HG03196 (cell line): ENCODE results near the gene TMEM59L.
A peak's percentile ranks its signal among the peaks of the same experiment; 100 is the strongest.

Source experiments
- ATAC-seq: cut with Tn5 transposase; IDR thresholded peaks from one replicate; pipeline ENCODE4 v1.9.1; 2021; ENCODE audit not compliant: unreplicated experiment

TMEM59L gene

DNA sequence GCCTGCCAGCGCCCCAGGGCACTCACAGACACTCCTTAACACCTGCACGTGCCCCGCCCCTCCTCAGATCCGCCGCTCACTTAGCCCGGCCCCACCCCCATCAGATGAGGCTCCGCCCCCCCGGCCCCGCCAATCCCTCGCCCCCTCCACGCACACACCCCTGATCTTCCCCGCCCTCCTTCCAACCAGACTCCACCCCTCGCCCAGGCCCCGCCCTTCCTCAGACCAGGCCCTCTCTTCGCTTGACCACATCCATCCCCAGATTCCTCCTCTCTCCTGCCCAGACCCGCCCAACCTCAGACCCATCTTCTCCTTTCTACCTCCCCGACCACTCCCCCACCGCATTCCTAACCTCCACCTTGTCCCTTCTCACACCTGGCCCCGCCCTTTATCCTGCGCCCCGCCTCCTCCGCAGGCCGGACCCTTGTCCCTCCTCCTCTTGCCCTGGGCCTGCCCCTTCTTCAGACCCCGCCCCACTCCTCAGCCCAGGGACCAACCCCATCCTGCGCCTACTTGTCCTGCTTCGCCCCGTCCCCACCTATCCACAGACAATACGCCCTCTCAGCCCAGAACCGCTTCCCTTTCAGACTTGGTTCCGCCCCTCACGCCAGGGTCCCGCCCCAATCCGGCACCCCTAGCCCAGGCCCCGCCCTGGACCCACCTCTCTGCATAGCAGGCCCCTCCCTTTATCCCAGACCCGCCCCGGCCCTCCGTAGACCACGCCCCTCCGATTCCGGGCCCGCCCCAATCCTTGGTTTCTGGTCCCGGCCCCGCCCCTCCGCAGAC is 23.7 kb downstream of the TMEM59L start:
- peak; percentile 81 for ATAC-seq

DNA sequence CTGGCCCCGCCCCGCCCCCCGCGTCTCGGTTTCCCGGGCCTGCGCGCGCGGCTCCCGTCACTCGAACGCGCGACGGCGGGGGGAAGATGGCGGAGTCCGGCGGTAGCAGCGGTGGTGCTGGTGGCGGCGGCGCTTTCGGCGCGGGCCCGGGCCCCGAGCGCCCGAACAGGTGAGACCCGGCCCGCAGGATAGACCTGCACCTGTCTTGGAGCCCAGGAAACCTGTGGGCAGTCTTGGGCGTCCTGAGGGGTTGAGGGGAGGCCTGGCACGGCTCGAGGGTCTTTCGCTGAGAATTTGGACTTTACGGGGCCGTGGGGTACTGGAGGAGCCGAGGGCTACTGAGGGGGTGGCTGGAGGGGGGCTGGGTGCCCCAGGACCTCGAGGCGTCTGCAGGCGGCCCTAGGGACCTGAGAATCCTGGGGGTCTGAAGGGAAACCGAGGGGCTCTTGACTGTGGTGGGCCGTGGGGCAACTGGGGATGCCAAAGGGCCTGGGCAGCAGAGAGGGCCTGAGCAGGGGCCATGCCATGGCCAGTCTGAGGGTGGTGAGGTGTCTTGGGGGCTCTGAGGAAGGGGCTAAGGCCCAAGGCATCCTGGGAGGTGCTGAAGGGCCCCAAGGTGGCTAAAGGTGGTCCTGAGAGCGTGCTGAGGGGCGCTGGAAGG is 24.4 kb downstream of the TMEM59L start, which contains the start of gene KLHL26:
TSS of gene KLHL26 (plus strand) at position 60 of the 661 bp plus-strand sequence. CDS start at position 87, 27 bp downstream.
- ATAC-seq, result no peak

GRCh38 chr19:18637673-18638630 is 25.3 kb downstream of the TMEM59L start:
- no peak for ATAC-seq

GRCh38 chr19:18639706-18640243 is 27.1 kb downstream of the TMEM59L start:
- ATAC-seq, result no peak

- no peak for ATAC-seq
Measured at GRCh38 chr19:18644196-18645034, 31.7 kb downstream of the TMEM59L start.

GRCh38 chr19:18645035-18645511 is 32.4 kb downstream of the TMEM59L start:
- ATAC-seq, result no peak

GRCh38 chr19:18646535-18647370 is 34.1 kb downstream of the TMEM59L start:
- no peak for ATAC-seq

- ATAC-seq, result no peak
Measured at GRCh38 chr19:18647371-18647767, 34.7 kb downstream of the TMEM59L start.

- no peak for ATAC-seq
Measured at GRCh38 chr19:18647807-18648206, 35.1 kb downstream of the TMEM59L start.

GRCh38 chr19:18648973-18649315 is 36.3 kb downstream of the TMEM59L start:
- ATAC-seq, result no peak

GRCh38 chr19:18649371-18650020 is 36.8 kb downstream of the TMEM59L start:
- ATAC-seq, result no peak

DNA sequence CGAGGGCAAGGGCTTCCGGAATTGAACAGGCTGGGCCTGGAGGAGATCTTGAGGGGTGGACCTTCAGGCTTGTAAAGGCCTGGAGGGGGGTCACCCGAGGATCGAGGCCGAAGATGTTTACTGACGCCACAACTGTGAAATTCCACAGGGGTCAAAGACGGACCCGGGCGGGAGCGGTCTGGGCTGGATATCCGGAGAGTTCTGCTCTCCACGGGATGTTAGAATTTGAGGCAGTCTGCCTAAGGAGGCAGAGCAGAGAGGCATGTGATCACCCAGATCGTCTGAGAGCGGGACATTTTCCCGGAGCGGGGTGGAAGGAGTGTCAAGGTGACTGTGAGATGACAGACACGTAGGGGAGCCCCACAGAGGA is 37.3 kb downstream of the TMEM59L start:
- ATAC-seq, result no peak

DNA sequence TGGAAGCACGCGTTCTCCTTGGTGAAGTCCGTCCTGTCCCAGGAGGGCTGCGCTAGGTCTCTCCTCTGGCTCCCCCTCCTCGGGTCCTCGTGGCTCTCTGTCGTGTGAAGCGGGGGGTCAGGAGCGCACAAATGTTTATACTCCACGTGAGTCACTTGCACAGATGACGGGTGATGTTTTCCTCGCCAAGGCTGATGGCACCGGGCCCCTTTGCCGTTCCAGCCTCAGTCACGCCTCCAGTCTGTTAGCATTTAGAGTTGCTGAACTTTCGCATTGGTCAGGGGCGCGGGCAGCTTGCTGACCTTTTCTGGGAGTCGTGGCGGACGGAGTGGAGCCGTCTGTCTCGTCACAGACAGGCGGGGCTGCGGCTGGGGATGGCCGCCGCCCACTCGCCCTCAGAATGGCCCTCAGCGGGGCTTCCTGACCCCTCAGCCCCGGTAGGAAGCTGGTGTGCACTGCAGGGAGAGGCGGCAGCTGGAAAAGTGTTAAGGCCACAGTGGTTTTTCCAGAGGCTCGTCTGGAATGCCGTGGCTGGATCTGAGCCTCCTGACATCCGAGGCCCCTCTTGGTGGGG is 37.9 kb downstream of the TMEM59L start:
- ATAC-seq, result no peak

GRCh38 chr19:18651300-18651699 is 38.6 kb downstream of the TMEM59L start:
- ATAC-seq, result no peak

DNA sequence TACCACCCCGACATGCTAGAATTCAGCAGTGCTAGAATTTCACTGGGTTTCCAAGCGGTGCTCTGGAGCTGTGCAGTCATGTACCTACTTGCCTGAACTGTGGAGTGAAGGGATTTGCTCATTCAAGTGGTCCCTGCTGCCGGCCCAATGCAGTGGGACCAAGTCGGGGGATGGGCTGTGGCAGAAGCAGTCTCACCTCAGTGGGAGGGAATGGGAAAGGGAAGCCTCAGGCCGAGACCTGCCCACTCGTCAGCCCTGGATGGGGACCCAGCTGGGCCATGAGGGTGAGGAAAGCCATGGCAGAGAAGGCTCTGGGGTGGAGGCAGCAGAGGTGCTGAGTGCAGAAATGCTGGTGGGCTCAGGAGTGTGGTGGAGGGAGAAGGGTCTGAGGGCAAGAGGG is 39.1 kb downstream of the TMEM59L start:
- no peak for ATAC-seq

- no peak for ATAC-seq
Measured at GRCh38 chr19:18653853-18654252, 41.2 kb downstream of the TMEM59L start.

DNA sequence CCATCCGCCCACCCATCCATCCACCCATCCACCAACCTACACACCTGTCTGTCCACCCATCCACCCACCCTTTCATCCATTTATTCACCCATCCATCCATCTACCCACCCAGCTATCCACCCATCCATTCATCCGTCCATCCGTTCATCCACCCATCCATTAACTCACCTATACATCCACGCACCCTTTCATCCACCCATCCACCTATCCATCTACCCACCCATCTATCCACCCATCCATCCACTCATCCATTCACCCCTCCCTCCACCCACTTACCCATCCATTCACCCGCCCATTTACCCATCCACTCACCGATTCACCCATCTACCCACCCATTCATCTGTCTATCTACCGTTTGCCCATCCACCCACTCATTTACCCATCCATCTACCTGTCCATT is 41.8 kb downstream of the TMEM59L start:
- ATAC-seq, result no peak

DNA sequence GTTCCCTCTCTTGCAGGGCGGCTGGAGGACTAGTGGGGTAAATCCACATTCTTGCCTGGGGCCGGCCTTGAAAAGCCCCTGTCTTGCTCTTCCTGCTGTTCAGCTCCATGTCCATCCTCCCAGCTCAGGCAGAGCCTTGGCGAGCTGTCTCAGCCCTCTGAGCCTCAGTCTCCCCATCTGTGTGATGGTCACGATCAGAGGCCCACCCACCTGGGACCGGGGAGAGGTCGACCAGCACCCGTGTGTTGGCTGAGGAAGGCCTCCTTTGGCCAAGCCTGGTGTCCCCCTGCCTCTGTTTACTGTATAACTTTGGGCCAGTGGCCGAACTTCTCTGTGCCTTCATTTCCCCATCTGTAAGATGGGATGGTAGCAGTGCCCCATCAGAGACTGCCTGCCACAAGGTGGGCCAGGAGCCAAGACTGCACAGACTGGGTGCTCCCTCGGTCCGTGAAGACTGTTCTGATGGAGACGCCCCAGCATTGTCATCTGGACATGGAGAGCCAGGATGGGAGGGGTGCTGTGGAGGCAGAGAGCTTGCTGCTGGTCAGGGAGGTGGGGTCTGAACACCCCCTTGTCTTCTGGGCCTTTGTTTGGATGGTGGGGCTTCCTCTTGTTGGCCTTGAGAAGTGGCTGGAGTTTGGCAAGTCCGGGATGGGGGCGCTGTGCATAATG is 42.6 kb downstream of the TMEM59L start:
- ATAC-seq, result no peak
